ENCODE measurements around the gene HECA.
A peak's percentile ranks its signal among the peaks of the same experiment; 100 is the strongest.
"Not testable (repeated sequence)": the region's sequence is repeated elsewhere in the genome, so short reads cannot be mapped to it uniquely, and the experiment has no call there.

The HECA gene

GRCh38 chr6:139135578-139136545 is 982 bp downstream of the HECA start:
- DNase-seq, result peak; percentile 69 to 71

DNA sequence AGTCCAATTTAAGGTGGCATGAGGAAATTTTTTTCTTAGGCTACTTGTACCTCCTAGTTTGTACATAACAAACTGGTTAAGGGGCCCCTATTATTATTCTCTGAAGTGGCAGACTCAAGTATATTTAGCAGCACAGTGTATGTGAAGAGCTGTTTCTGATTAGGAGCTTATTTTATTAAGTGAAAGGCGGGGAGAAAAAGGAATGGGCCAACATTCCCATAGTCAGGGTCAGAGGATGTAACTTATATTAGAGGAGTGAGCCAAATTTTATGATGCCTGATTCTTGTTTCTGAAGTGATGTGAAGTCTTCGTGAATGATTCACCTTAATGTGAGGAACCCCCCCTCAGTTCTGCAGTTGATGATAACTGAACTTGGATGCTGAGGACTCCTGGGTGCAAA is 2.8 kb downstream of the HECA start:
- DNase-seq, result no peak

GRCh38 chr6:139140854-139141253 is 6.0 kb downstream of the HECA start:
- not testable (repeated sequence) for DNase-seq

DNA sequence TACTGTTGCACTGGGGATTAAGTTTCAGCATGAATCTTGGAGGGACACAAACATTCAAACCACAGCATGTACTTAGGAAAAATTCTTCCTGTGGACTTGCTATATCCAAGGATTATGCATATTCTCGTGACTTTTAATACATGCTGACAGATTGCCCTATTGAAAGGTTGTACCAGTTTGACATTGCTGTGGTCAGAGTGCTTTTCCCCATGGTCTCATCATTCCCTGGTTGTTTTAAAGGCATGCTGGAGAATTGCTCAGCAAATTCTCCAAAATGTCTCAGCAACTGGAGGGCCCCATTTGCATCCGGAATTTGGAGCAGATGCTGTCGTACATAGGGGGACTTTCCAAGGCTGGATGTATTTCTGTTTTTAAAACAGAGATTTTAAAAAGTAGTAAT is 7.4 kb downstream of the HECA start:
- no peak for DNase-seq

- DNase-seq, result no peak
Observed at GRCh38 chr6:139143111-139143510, 8.2 kb downstream of the HECA start.

DNA sequence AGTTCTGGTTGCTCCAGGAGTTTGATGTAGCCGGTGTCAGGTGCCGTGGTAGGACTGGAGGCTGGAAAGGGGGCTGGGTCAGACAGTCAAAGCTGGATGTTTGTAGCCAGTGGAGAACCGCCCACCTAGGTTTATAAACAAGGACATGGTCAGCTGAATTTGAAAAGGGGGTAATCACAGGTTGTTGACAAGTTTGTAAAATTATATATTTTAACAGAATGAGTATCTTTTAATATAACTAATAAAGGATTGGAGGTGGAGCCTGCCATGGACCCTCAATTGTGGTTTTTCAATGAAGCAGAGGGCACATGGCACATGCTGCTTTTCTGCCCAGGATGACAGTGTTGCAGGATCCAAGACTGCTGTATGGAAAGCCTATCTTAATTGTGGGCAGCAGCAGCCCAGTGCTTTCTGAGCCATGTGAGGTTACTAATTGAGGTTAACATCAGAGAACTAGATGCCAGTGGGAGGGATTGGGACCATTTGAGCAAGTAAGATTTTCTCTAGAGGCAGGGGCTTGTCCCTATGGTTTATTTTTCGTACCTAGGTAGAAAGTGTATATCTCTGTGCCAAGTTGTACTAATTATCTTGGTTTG is 9.7 kb downstream of the HECA start:
- DNase-seq, result peak in 1 of 2 donors; percentile 44

DNA sequence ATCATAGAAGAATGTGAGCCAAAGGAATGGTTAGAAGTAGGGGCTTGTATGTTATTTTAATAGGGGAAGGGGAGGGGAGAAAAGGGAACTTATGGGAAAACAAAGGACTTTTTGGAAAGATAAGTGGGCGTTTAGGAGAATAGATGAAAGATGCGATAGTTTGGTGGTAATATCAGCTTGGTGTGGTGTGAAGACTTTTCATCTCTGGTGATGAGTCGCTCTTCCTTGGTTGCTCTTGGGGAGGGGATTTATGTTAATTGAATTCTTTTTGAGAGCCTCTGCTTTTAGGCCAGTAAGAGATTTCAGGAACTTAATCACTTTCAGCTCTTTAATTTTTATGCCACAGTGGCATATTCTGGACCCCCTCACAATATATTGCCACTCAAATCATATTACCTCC is 10.8 kb downstream of the HECA start:
- DNase-seq, result no peak

- DNase-seq, result peak in 1 of 2 donors; percentile 50
Observed at GRCh38 chr6:139146317-139146726, 11.4 kb downstream of the HECA start.

DNA sequence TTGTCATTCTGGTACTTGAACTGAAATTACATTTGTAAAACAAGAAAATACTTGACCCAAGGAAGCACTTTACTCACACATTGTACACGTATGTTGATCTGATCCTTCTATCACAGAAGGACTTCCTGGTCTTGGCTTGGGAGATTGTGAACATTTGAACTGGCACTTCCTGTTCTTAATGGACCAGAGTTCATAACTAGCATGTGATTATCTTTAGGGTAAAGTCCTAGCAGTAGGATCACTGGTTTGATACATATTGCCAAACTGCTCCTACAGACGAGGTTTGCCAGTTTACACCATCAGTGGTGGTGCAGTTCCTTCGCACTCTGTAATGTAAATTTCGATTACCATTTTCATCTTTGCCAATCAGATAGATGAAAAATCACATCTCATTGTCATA is 12.7 kb downstream of the HECA start:
- DNase-seq, result peak in 1 of 2 donors; percentile 8

DNA sequence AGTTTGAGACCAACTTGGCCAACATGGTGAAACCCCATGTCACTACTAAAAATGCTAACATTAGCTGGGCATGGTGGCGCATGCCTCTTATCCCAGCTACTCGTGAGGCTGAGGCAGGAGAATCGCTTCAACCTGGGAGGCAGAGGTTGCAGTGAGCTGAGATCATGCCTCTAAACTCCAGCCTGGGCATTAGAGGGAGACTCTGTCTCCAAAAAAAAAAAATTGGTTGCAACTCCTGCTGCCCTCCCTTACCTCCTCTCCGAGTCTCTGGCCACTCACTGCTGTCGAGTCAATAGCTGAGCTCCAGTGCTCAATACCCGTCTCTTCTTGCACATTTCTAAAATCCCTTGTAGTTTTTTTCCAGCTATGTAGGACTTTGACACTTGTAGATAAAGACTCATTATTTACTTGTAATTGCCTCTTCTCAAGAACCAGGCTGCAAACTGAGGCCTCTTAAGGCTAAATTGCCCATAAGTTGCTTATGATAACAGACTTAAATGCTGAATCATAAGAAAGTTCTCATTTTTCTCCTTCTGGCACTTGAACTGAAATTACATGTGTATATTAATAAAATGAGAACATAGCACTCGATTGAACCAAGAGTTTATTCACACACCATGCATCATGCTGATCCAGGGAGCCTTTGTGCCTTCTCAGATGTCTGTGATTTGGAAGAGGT is 13.8 kb downstream of the HECA start:
- DNase-seq, result peak in 1 of 2 donors; percentile 15

- DNase-seq, result peak in 1 of 2 donors; percentile 15
Observed at GRCh38 chr6:139149383-139149782, 14.5 kb downstream of the HECA start.

DNA sequence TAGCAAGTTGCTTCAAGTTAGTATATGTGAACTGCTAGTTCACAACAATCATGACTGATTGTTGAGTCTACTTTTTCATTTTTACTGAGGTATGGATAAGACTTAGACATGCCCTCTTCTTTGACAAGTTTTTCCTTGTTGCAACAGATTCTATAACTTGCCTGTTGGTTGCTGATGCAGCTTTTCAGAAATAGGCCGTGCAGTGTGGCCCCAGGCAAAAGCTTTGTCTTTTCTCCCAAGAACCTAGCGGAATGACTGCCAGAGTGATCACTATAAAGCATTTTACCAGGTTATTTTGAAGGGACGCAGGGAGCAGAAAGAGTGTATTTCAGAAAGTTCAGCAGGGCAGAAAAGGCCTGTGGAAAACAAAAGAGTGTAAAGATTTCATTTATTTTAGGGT is 16.0 kb downstream of the HECA start:
- DNase-seq, result no peak

DNA sequence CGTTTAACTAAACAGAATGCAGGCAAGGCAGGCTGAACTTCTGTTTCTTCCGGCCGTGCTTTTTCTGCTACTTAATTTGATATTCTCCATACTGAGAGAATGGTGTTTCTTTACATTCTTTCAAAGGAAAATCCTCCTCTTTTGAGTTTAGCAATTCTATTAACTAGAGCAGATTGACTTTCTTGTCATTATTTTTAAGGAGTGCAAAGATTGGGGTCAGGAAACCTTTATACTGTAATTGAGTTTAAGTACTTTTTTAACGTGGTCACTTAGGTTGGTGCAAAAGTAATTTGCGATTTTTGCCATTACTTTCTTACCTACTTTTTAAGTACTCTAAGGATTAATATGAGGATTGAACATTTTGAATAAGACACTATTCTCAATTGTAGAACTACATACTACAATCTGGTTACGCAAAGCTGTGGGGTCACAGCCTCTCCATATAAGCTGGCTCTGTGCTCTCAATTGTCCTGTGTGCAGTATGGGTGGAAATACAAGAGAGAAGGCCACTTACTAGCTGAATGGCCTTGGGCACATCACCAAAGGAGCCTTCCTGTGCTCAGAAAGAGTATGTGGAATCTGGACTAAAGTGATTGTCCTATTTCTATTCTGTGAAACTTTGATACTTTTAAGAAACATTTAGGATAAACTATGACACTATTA is 16.7 kb downstream of the HECA start:
- DNase-seq, result no peak

GRCh38 chr6:139152088-139152891 is 17.4 kb downstream of the HECA start:
- DNase-seq, result no peak

DNA sequence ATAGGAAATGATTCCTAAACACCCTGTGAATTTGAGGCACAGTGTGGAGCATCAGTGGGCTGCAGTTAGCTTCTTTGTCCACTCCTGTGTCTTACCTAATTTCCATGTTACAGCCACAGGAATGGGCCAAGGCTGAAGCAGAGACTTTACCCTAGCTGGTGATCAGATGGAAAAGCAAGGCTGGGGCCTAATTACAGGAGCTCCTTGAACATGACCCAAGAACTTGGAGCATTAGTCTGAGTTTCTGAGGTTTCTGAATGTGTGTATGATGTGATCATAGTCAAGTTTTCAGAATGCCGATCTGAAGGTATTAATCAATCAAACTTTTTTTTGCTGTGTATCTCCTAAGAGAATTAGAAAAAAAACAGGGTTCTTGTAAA is 18.0 kb downstream of the HECA start:
- no peak for DNase-seq

DNA sequence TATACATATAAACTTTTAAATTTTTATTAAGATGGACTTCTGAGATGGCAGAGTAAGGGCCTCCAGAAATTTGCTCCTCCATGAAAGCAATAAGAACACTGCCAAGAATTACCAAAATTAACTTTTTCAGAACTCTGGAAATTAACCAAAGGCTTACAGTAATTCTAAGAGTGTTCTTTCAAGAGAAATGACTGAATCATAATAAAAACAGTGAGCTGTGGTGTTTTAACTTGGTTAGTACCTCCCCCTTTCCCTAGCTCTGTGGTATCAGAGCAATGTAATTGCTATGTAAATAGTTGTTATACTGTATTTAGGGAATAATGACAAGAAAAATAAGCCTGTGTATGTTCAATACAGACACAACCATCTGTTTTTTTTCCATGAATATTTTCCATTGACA is 19.0 kb downstream of the HECA start:
- DNase-seq, result no peak

- no peak for DNase-seq
Observed at GRCh38 chr6:139154881-139155547, 20.1 kb downstream of the HECA start.

GRCh38 chr6:139156102-139156501 is 21.2 kb downstream of the HECA start:
- DNase-seq, result no peak

DNA sequence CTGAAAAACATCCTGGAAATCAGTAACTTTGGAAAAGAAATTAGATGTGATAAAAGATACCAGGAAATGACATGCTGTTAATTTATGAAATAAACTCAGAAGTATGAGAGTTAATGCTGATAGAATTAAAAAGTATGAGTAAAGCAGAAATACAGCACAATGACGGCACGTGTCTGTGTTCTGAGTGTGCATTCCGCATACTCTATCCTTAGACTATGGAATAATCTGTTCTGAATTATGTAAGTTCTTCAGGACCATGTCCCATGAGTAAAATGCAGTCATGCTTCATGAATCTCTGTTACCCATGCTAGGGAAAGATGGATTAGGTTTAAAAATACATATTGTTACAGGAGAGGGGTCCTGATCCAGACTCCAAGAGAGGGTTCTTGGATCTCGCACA is 21.7 kb downstream of the HECA start:
- no peak for DNase-seq

DNA sequence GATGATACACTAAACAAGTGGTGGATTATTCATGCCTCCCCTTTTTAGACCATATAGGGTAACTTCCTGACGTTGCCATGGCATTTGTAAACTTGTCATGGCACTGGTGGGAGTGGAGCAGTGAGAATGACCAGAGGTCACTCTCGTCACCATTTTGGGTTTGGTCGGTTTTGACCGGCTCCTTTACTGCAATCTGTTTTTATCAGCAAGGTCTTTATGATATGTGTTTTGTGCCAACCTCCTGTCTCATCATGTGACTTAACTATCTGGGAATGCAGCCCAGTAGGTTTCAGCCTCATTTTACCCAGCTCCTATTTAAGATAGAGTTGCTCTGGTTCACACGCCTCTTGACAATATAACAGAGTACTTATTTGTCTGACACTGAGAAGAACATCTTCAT is 22.2 kb downstream of the HECA start:
- DNase-seq, result not testable (repeated sequence)

DNA sequence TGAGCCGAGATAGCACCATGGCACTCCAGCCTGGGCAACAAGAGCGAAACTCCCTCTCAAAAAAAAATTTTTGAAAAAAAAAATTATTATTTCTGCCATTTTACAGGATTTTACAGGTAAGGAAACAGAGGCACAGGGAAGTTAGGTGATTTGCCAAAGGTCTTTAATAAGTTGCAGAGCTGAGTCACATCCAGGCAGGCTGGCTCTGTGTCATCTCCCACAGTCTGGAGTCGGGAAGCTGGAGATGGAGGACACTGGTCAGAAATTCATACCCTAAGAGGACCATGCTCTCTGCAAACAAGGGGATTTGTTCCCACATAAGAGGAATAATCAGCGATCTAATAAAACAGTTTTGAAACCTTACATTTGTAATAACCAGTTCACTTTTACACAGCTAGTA is 24.1 kb downstream of the HECA start:
- DNase-seq, result no peak

DNA sequence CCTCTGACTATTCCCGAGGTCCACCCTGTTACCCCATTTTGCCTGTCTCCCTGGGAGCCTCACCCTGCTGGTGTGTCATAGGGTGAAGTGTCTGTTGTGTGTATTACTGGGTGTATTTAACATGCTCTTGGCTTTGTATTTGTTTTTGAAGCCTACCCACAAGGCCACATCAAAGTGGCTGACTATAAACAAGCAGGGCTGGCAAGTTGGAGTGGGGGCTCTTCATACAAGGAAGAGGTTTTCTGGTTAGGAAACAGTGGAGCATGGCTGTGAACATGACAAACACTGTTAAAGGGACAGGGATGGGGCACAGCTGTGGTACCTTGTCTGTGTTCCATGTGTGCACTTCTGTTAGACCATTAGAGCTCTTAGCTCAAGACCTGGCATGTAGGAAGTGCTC is 26.3 kb downstream of the HECA start:
- DNase-seq, result peak in 1 of 2 donors; percentile 56

All from stimulated activated CD4-positive, alpha-beta T cell treated with anti-CD3 and anti-CD28 coated beads, Interleukin-2, amount 100 ng/mL, for 24 hours (primary cell).